GM19467 (cell line): ENCODE measurements around the gene ADAMTS4.

ENCODE experiments used
- ATAC-seq: cut with Tn5 transposase; IDR thresholded peaks from one replicate; pipeline ENCODE4 v1.9.1; 2021; ENCODE audit warnings: mild to moderate bottlenecking, moderate library complexity; ENCODE audit not compliant: unreplicated experiment

The ADAMTS4 gene

GRCh38 chr1:161222175-161223019 lies 23.5 kb upstream of the ADAMTS4 start:
- ATAC-seq = no peak

GRCh38 chr1:161220002-161220401 lies 21.1 kb upstream of the ADAMTS4 start:
- ATAC-seq = no peak

GRCh38 chr1:161219078-161219892 lies 20.4 kb upstream of the ADAMTS4 start:
- ATAC-seq = no peak

- ATAC-seq = no peak
Measured at GRCh38 chr1:161218301-161219077, 19.6 kb upstream of the ADAMTS4 start.

GRCh38 chr1:161217831-161218230 lies 19.0 kb upstream of the ADAMTS4 start:
- ATAC-seq = no peak

- ATAC-seq = peak; percentile 82
Measured at GRCh38 chr1:161216945-161217712, 18.3 kb upstream of the ADAMTS4 start.

GRCh38 chr1:161215076-161215475 lies 16.2 kb upstream of the ADAMTS4 start, which contains the start of gene FCER1G:
FCER1G (plus strand) TSS chr1:161215295; CDS start chr1:161215322, 27 bp downstream.
- no peak for ATAC-seq

GRCh38 chr1:161214369-161214768 lies 15.5 kb upstream of the ADAMTS4 start:
- ATAC-seq = no peak

- ATAC-seq = peak; percentile 56
Measured at GRCh38 chr1:161209790-161210409, 11.0 kb upstream of the ADAMTS4 start.

- no peak for ATAC-seq
Measured at GRCh38 chr1:161207173-161207572, 8.3 kb upstream of the ADAMTS4 start.

- ATAC-seq = no peak
Measured at GRCh38 chr1:161206411-161207140, 7.7 kb upstream of the ADAMTS4 start.

- ATAC-seq = peak; percentile 95
Measured at GRCh38 chr1:161201836-161202712, 3.2 kb upstream of the ADAMTS4 start, which contains the start of gene NDUFS2. NDUFS2 (plus strand) TSS chr1:161202367; CDS start chr1:161202386, 19 bp downstream.

GRCh38 chr1:161200992-161201835 lies 2.4 kb upstream of the ADAMTS4 start:
- ATAC-seq = no peak

GRCh38 chr1:161200421-161200991 lies 1.7 kb upstream of the ADAMTS4 start:
- ATAC-seq = no peak

- ATAC-seq = no peak
Measured at GRCh38 chr1:161199506-161200139, 769 bp upstream of the ADAMTS4 start.

- ATAC-seq = no peak
Measured at GRCh38 chr1:161198194-161198896, 509 bp downstream of the ADAMTS4 start.
